Frontal cortex (tissue), 4 donors: ENCODE data around the gene CACNA1A. TPM values are rescaled to one million over a fixed set of nuclear protein-coding genes. Genes with fewer than 3 reads are reported as not detected.
"Not testable (repeated sequence)": the region's sequence is repeated elsewhere in the genome, so short reads cannot be mapped to it uniquely, and the experiment has no call there.

Experiments
- DNase-seq, 2 donors: peaks; one replicate each; pipeline ENCODE4 v3.0.0; 2012; ENCODE audit warnings: low spot score in 2 of 2
- FAIRE-seq: peaks from 2 replicates; lab custom pipeline; 2012; peaks lifted over from hg19 to GRCh38; lab: Jason Lieb, UNC
- total RNA-seq: library from RNA; depleted of rRNA; stranded (reverse); fragments of >200 nt; gene quantifications from one replicate; pipeline ENCODE4 v1.2.3, GENCODE V29; 2014
- donor health status: control.
- donor health status: control.
- donor health status: control.

CACNA1A gene
- total RNA-seq, 1 donor from 2014 or later = 39.5 TPM

- DNase-seq (no peak), FAIRE-seq (no peak)
These were observed 75.3 kb downstream of the CACNA1A start for GRCh38 chr19:13430790-13431582.

GRCh38 chr19:13429563-13429962 lies 76.7 kb downstream of the CACNA1A start:
- FAIRE-seq (no peak), DNase-seq (no peak)

- no peak for FAIRE-seq
- no peak for DNase-seq
These were observed 77.9 kb downstream of the CACNA1A start for GRCh38 chr19:13428352-13428751.

- DNase-seq = no peak
- FAIRE-seq = no peak
These were observed 78.8 kb downstream of the CACNA1A start for GRCh38 chr19:13427273-13428051.

GRCh38 chr19:13425875-13426274 lies 80.4 kb downstream of the CACNA1A start:
- FAIRE-seq, DNase-seq: not testable (repeated sequence)

GRCh38 chr19:13425151-13425550 lies 81.1 kb downstream of the CACNA1A start:
- FAIRE-seq (no peak), DNase-seq (no peak)

- DNase-seq = no peak
- no peak for FAIRE-seq
These were observed 85.5 kb downstream of the CACNA1A start for GRCh38 chr19:13420780-13421179.

- FAIRE-seq = no peak
- no peak for DNase-seq
These were observed 89.2 kb downstream of the CACNA1A start for GRCh38 chr19:13417054-13417453.

GRCh38 chr19:13411899-13412298 lies 94.4 kb downstream of the CACNA1A start:
- DNase-seq (no peak), FAIRE-seq (no peak)

GRCh38 chr19:13410946-13411345 lies 95.3 kb downstream of the CACNA1A start:
- no peak for FAIRE-seq

GRCh38 chr19:13408889-13409518 lies 97.3 kb downstream of the CACNA1A start:
- DNase-seq (no peak), FAIRE-seq (no peak)

More at GRCh38 chr19:13410946-13411345, 95.3 kb downstream of the CACNA1A start:
- DNase-seq = no peak

- FAIRE-seq (no peak), DNase-seq (no peak)
These were observed 102.0 kb downstream of the CACNA1A start for GRCh38 chr19:13404236-13404635.

- DNase-seq (no peak), FAIRE-seq (no peak)
These were observed 104.9 kb downstream of the CACNA1A start for GRCh38 chr19:13401388-13401787.

- DNase-seq = no peak
- FAIRE-seq = no peak
These were observed 106.0 kb downstream of the CACNA1A start for GRCh38 chr19:13400296-13400695.

GRCh38 chr19:13399746-13400145 lies 106.5 kb downstream of the CACNA1A start:
- FAIRE-seq (no peak), DNase-seq (no peak)

- FAIRE-seq = no peak
- DNase-seq = peak in 1 of 2 donors; percentile 33
These were observed 107.2 kb downstream of the CACNA1A start for GRCh38 chr19:13398780-13399726.

GRCh38 chr19:13398182-13398581 lies 108.1 kb downstream of the CACNA1A start:
- DNase-seq = no peak
- no peak for FAIRE-seq

- DNase-seq (peak in 1 of 2 donors; percentile 30), FAIRE-seq (no peak)
These were observed 109.8 kb downstream of the CACNA1A start for GRCh38 chr19:13396250-13397080.

GRCh38 chr19:13382633-13382938 lies 123.7 kb downstream of the CACNA1A start:
- no peak for DNase-seq
- no peak for FAIRE-seq
